HCT116 (cell line): ENCODE measurements around the gene TAF3.

ENCODE experiments used
- REST ChIP-seq: IDR thresholded peaks from 2 replicates; pipeline ENCODE4 v1.6.1; 2012; ENCODE audit warnings: low read depth
- TF ChIP-seq, protein P1 (sequence below), 3 experiments: fragments of 200-600 bp in 1 of 3; sonication (generic) in 1 of 3; IDR thresholded peaks in 2 of 3; conservative IDR thresholded peaks in 1 of 3; 2 replicates each; pipeline ENCODE4 v1.5.1; 2012 to 2017; ENCODE audit warnings: low read depth in 2 of 3, low read length in 2 of 3, antibody characterized with exemption in 1 of 3, borderline replicate concordance in 1 of 3, control low read depth in 1 of 3, mild to moderate bottlenecking in 1 of 3, mixed read lengths in 1 of 3, mixed run types in 1 of 3, moderate library complexity in 1 of 3; ENCODE audit not compliant: insufficient read depth in 1 of 3

DNA sequence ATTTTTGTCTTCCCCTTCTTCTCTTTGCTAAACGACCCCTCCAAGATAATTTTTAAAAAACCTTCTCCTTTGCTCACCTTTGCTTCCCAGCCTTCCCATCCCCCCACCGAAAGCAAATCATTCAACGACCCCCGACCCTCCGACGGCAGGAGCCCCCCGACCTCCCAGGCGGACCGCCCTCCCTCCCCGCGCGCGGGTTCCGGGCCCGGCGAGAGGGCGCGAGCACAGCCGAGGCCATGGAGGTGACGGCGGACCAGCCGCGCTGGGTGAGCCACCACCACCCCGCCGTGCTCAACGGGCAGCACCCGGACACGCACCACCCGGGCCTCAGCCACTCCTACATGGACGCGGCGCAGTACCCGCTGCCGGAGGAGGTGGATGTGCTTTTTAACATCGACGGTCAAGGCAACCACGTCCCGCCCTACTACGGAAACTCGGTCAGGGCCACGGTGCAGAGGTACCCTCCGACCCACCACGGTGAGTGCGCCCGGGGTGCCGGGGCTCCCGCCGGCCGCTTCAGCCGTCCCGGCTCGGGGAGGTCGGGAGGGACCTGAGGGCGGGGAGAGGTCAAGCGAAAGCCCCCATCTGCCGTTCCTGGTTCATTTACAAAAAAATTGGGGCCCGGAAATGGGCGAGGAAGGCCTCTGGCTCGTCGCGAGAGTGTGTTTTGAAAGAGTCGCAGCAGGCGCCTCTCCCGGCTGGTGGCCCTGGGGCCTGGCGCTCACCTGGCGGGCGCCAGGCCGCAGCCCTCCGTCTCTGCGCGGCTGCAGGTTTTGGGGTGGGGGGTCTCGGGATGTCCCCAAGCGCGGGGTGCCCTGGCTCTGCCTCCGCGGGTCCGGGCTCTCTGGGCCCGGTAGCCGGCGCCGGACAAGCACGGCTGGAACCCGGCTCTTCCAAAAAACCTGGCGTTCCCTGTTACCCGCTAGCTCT lies 237.4 kb downstream of the TAF3 start:
- TF ChIP-seq, protein P1, sequence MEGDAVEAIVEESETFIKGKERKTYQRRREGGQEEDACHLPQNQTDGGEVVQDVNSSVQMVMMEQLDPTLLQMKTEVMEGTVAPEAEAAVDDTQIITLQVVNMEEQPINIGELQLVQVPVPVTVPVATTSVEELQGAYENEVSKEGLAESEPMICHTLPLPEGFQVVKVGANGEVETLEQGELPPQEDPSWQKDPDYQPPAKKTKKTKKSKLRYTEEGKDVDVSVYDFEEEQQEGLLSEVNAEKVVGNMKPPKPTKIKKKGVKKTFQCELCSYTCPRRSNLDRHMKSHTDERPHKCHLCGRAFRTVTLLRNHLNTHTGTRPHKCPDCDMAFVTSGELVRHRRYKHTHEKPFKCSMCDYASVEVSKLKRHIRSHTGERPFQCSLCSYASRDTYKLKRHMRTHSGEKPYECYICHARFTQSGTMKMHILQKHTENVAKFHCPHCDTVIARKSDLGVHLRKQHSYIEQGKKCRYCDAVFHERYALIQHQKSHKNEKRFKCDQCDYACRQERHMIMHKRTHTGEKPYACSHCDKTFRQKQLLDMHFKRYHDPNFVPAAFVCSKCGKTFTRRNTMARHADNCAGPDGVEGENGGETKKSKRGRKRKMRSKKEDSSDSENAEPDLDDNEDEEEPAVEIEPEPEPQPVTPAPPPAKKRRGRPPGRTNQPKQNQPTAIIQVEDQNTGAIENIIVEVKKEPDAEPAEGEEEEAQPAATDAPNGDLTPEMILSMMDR (IDR thresholded peaks at IDR 0.05 in 2 of 3, conservative IDR thresholded peaks at IDR 0.05 in 1 of 3; ENCODE audit: borderline replicate concordance in 1 of 3, insufficient read depth in 1 of 3, low read depth in 2 of 3, low read length in 2 of 3), result no peak
- TF ChIP-seq REST, result no peak
